Endothelial cell (in vitro differentiated cells): ENCODE measurements around the gene UBN2. TPM values are rescaled to one million over a fixed set of nuclear protein-coding genes. Genes with fewer than 3 reads are reported as not detected.

Experiments used
- DNase-seq: peaks from one replicate; pipeline ENCODE4 v3.0.0; 2021; ENCODE audit warnings: low spot score
- H3K27ac Mint-ChIP-seq: one replicate; pipeline ENCODE4 v1.8.0; 2021; ENCODE audit warnings: mixed read lengths, inconsistent platforms; ENCODE audit not compliant: unreplicated experiment
- H3K27me3 Mint-ChIP-seq: one replicate; pipeline ENCODE4 v1.8.0; 2021; ENCODE audit warnings: mild to moderate bottlenecking, moderate library complexity, mixed read lengths, inconsistent platforms; ENCODE audit not compliant: unreplicated experiment
- H3K36me3 Mint-ChIP-seq: one replicate; pipeline ENCODE4 v1.8.0; 2021; ENCODE audit warnings: mild to moderate bottlenecking, low read depth, mixed read lengths, inconsistent platforms; ENCODE audit not compliant: unreplicated experiment
- H3K4me1 Mint-ChIP-seq: one replicate; pipeline ENCODE4 v1.8.0; 2021; ENCODE audit warnings: mild to moderate bottlenecking, mixed read lengths, inconsistent platforms; ENCODE audit not compliant: unreplicated experiment
- H3K4me3 Mint-ChIP-seq: one replicate; pipeline ENCODE4 v1.8.0; 2021; ENCODE audit warnings: mild to moderate bottlenecking, mixed read lengths, inconsistent platforms; ENCODE audit not compliant: unreplicated experiment
- H3K9me3 Mint-ChIP-seq: one replicate; pipeline ENCODE4 v1.8.0; 2021; ENCODE audit warnings: mixed read lengths, inconsistent platforms; ENCODE audit not compliant: unreplicated experiment
- total RNA-seq: library from RNA; stranded (reverse); fragmentation: NEBNext Ultra II Directional; extraction: Animal tissue kit (Norgen Biotek cat#: 25700); gene quantifications from one replicate; pipeline ENCODE4 v1.2.1, GENCODE V29; 2021; ENCODE audit not compliant: unreplicated experiment
- TF ChIP-seq, protein P1 (sequence below): fragments of 200-600 bp; sonication (generic); IDR thresholded peaks from one replicate; pipeline ENCODE4 v1.5.0; 2021; ENCODE audit warnings: antibody characterized with exemption; ENCODE audit not compliant: unreplicated experiment

Gene UBN2
- total RNA-seq, 1 donor from 2014 or later: 22.2 TPM

DNA sequence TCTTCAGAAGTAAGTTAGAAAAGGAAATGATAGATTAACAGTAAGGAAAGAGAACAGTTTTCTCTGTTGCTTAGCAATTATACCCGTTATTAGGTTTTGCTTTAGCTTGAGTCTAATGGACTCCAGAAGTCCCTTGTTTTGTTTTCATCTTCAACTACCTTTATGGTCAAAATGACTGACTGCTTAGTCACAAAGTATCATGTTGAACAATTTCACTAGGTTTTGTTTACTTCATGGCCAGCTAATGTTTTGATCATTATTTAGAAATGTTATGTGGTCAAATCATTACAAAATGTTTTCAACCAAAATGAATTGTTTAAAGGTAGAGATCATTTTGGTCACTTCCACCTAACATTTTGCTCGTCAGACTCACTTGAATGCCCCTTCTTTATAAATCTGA lies 1.9 kb downstream of the UBN2 start:
- H3K9me3 Mint-ChIP-seq: no peaks in the 10 kb centered on the region
- no peak for DNase-seq

DNA sequence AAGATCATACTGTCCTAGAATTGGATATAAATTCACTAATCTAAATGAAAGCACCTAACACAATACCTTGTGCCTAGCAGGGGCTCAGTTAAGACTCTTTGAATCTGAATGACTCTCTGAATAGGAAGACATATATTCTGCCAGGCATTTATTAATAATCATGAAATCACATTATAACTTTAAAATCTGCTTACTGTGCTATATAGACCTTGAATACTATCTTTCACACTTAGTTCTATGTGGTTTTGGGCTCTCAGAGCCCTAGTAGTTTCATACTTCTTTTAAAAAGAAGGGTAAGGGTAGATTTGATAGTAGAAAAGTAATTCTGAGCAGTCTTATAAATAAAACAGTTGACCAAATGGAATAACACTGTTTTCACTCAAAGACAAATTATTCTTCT lies 10.2 kb downstream of the UBN2 start:
- no peak for DNase-seq
- TF ChIP-seq, protein P1, sequence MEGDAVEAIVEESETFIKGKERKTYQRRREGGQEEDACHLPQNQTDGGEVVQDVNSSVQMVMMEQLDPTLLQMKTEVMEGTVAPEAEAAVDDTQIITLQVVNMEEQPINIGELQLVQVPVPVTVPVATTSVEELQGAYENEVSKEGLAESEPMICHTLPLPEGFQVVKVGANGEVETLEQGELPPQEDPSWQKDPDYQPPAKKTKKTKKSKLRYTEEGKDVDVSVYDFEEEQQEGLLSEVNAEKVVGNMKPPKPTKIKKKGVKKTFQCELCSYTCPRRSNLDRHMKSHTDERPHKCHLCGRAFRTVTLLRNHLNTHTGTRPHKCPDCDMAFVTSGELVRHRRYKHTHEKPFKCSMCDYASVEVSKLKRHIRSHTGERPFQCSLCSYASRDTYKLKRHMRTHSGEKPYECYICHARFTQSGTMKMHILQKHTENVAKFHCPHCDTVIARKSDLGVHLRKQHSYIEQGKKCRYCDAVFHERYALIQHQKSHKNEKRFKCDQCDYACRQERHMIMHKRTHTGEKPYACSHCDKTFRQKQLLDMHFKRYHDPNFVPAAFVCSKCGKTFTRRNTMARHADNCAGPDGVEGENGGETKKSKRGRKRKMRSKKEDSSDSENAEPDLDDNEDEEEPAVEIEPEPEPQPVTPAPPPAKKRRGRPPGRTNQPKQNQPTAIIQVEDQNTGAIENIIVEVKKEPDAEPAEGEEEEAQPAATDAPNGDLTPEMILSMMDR: no peak
- Mint-ChIP-seq H3K36me3 (no peaks in the 10 kb centered on the region), H3K27ac (no peak overlapping the region), H3K4me3 (no peak overlapping the region), H3K27me3 (no peaks in the 10 kb centered on the region), H3K4me1 (no peaks in the 10 kb centered on the region), H3K9me3 (no peaks in the 10 kb centered on the region)

More for the DNA sequence above, 1.9 kb downstream of the UBN2 start:
- H3K36me3 Mint-ChIP-seq: peaks cover 9% of the 10 kb centered on the region
- H3K27ac Mint-ChIP-seq: peak overlapping the region; percentile 86
- peaks cover 7% of the 10 kb centered on the region for H3K27me3 Mint-ChIP-seq
- peaks cover 14% of the 10 kb centered on the region for H3K4me1 Mint-ChIP-seq
- TF ChIP-seq, protein P1: no peak
- H3K4me3 Mint-ChIP-seq: peak overlapping the region; percentile 96

DNA sequence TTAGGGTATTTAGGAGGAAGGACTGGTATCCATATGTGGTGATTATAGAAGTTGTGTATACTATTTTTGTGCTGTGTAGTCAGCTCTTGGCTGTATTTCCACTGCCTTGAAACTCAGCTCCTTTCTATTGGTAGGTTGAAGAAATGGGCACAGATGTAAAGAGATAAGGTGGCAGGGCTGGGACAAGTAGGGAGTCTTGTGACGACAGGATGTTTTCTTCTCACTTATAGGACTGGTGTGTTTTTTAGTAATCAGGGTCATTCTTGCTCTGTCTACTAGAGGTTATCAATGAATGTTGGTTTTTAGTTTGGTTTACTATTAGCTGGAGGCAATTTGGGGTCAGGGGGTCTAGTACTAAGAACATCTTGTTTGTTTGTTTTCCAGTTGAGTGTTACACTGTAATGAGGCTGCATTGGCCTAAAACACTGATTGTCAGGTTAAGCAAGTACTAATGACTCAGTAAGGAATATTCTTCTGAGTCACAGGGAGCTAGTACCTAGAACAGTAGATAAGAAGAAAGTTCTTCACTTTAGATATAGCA lies 11.8 kb downstream of the UBN2 start:
- H3K27me3 Mint-ChIP-seq: no peaks in the 10 kb centered on the region
- TF ChIP-seq, protein P1: no peak
- H3K9me3 Mint-ChIP-seq: no peaks in the 10 kb centered on the region
- H3K27ac Mint-ChIP-seq: no peak overlapping the region
- DNase-seq: no peak
- H3K36me3 Mint-ChIP-seq: no peaks in the 10 kb centered on the region
- H3K4me3 Mint-ChIP-seq: no peak overlapping the region
- no peaks in the 10 kb centered on the region for H3K4me1 Mint-ChIP-seq

DNA sequence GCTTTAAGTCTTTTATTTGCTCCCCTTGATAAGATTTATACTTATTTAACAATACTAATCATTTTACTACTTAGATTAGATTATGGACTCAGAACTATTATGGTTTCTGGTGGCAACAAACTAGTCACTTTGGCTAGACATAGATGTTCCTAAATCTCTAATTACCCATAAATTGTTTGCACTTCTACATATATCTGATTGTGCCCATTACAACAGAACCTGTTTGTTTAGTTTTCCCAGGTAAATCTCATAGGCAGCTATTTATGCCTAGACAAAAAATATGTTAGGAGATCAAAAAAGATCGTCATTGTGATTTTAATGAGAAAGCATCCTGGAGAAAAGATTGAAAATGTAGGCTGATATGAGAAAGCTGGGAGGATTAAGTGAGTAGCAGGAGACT lies 14.4 kb downstream of the UBN2 start:
- Mint-ChIP-seq H3K4me1 (no peaks in the 10 kb centered on the region), H3K27me3 (no peaks in the 10 kb centered on the region), H3K4me3 (no peak overlapping the region), H3K27ac (no peak overlapping the region), H3K9me3 (no peaks in the 10 kb centered on the region), H3K36me3 (no peaks in the 10 kb centered on the region)
- TF ChIP-seq, protein P1: no peak
- no peak for DNase-seq

DNA sequence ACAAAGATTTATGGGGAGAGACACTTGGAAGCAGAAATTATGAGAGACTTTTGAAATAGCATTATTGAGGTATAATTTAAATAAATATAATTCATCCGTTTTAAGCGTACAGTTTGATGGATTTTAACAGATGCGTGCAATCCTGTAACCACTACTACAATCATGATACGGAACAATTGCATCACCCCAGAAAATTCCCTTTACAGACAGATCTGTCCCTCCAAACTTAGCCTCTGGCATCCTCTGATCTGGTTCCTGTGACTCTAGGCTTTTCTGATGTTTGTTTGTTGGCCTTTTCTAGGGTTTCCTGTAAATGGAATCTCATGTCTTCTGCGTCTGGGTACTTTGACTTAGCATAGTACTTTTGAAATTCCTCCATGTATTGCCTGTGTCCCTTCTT lies 15.5 kb downstream of the UBN2 start:
- Mint-ChIP-seq H3K36me3 (no peaks in the 10 kb centered on the region), H3K27me3 (no peaks in the 10 kb centered on the region), H3K4me1 (no peaks in the 10 kb centered on the region), H3K9me3 (no peaks in the 10 kb centered on the region), H3K27ac (no peak overlapping the region), H3K4me3 (no peak overlapping the region)
- DNase-seq: no peak
- TF ChIP-seq, protein P1: no peak
